Upper lobe of left lung (tissue), 6 donors: ENCODE results near the gene ARHGEF7. TPM values are rescaled to one million over a fixed set of nuclear protein-coding genes. Genes with fewer than 3 reads are reported as not detected.

ENCODE experiments used
- ATAC-seq, 2 donors: fragments of 200-7000 bp; cut with Tn5 transposase; one replicate each; pipeline ENCODE4 v1.9.1; 2022; ENCODE audit warnings: mild to moderate bottlenecking in 2 of 2, moderate library complexity in 2 of 2; ENCODE audit not compliant: low FRiP score in 2 of 2
- DNase-seq, 2 donors: peaks; one replicate each; pipeline ENCODE4 v3.0.0-alpha.2; 2019 to 2020
- H3K27ac ChIP-seq, 4 donors: fragments of 200-600 bp; sonication (generic); one replicate each; pipeline ENCODE4 v1.5.1; 2016 to 2019
- H3K27me3 ChIP-seq, 4 donors: fragments of 200-600 bp; sonication (generic); one replicate each; pipeline ENCODE4 v1.5.1; 2017 to 2019
- H3K36me3 ChIP-seq, 4 donors: fragments of 200-600 bp; sonication (generic); one replicate each; pipeline ENCODE4 v1.5.1; 2016 to 2019
- H3K4me1 ChIP-seq, 4 donors: fragments of 200-600 bp; sonication (generic); one replicate each; pipeline ENCODE4 v1.5.1; 2018 to 2019
- H3K4me3 ChIP-seq, 4 donors: fragments of 200-600 bp; sonication (generic); one replicate each; pipeline ENCODE4 v1.5.1; 2017 to 2019; ENCODE audit warnings: mild to moderate bottlenecking in 2 of 4, moderate library complexity in 1 of 4
- H3K9me3 ChIP-seq, 4 donors: fragments of 200-600 bp; sonication (generic); one replicate each; pipeline ENCODE4 v1.5.1; 2018 to 2019
- EP300 ChIP-seq, 4 donors: sonication (generic); formaldehyde crosslinking; IDR thresholded peaks; one replicate each; pipeline ENCODE4 v1.5.1; 2017; ENCODE audit warnings: antibody characterized with exemption in 4 of 4, control low read depth in 2 of 4
- POLR2A ChIP-seq, 4 donors: fragments of 450-650 bp; IDR thresholded peaks; one replicate each; pipeline ENCODE4 v1.5.1; 2016 to 2017; ENCODE audit warnings: antibody characterized with exemption in 4 of 4, mild to moderate bottlenecking in 2 of 4
- POLR2AphosphoS5 ChIP-seq, 2 donors: sonication (generic); formaldehyde crosslinking; IDR thresholded peaks; one replicate each; pipeline ENCODE4 v1.5.1; 2017; ENCODE audit warnings: antibody characterized with exemption in 2 of 2
- WGBS, 2 donors: methylation state at CpG; one replicate each; pipeline ENCODE4 v1.1.5; 2017 to 2018; 5-methylcytosine and 5-hydroxymethylcytosine counted together
- total RNA-seq, 6 donors: library from RNA; depleted of rRNA in 4 of 6; stranded (reverse); fragments of >200 nt in 4 of 6; gene quantifications; one replicate each; pipeline versions ENCODE4 v1.1.0 to v1.2.1, GENCODE V29; 2016 to 2021
- TF ChIP-seq, protein P1 (sequence below), 6 experiments: fragments of 450-650 bp in 4 of 6; fragments of 200-600 bp in 2 of 6; sonication (generic) in 2 of 6; IDR thresholded peaks; one replicate each; pipeline ENCODE4 v1.5.1; 2016 to 2019; ENCODE audit warnings: antibody characterized with exemption in 6 of 6
- donor health status: DM: no; HTN: no; CAD: no; lungs with moderate emphysema.
- donor health status: DM: no; HTN: yes; CAD: no; lungs with severe emphysema.

Gene ARHGEF7
- total RNA-seq, 6 donors from 2014 or later = 50.3 to 130 (median 67.4) TPM

DNA sequence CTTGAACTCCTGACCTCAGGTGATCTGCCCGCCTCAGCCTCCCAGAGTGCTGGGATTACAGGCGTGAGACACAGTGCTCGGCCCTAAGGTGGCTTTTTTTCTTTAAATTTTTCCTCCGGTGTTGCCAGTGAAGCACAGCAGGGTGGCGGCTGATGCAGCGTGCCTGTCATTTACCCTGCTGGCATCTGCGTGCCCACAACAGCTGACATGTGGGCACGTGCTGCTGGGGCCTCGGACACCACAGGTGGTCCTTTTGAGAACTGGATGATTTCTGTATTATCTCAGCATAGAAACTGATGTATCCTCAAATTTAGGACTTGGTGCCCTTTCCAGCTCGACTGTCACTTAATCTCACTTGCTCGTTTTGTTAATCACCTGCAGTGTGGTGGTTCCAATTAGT, 174.1 kb downstream of the ARHGEF7 start:
- Histone ChIP-seq H3K36me3 (peaks cover 48 to 100% (median 80%) of the 10 kb centered on the region in 4 donors), H3K4me1 (no peaks in the 10 kb centered on the region), H3K27ac (no peak overlapping the region), H3K27me3 (no peaks in the 10 kb centered on the region), H3K9me3 (no peaks in the 10 kb centered on the region), H3K4me3 (no peak overlapping the region)
- DNase-seq (no peak), ATAC-seq (no peak)
- TF ChIP-seq EP300 (IDR thresholded peaks at IDR 0.05) = no peak
- 94 to 96% methylated on average over 11 of the region's 11 CpGs for WGBS, 2 donors

DNA sequence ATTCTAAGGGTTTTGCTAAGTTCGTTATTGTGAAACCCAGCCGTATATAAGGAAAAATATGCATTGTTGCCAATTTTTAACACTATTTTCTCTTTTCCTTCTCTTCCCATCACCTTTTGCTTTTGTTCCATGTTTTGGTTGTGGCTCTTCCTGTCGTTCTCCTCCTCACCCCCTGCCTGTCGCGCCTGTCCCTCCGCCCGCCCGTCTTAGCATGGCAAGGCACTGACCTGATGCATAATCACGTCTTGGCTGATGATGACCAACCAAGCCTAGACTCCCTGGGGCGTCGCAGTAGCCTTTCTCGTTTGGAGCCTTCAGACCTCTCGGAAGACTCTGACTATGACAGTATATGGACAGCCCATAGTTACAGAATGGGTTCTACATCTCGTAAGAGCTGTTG, 176.8 kb downstream of the ARHGEF7 start:
- Histone ChIP-seq H3K4me1 (no peaks in the 10 kb centered on the region), H3K36me3 (peaks cover 26 to 99% (median 58%) of the 10 kb centered on the region in 4 donors), H3K4me3 (no peak overlapping the region), H3K27me3 (no peaks in the 10 kb centered on the region), H3K27ac (no peak overlapping the region), H3K9me3 (no peaks in the 10 kb centered on the region)
- TF ChIP-seq POLR2AphosphoS5 (IDR thresholded peaks at IDR 0.05) (no peak), POLR2A (IDR thresholded peaks at IDR 0.05) (no peak)
- no peak for ATAC-seq
- 92 to 96% methylated on average over 14 of the region's 14 CpGs for WGBS, 2 donors
- no peak for DNase-seq

DNA sequence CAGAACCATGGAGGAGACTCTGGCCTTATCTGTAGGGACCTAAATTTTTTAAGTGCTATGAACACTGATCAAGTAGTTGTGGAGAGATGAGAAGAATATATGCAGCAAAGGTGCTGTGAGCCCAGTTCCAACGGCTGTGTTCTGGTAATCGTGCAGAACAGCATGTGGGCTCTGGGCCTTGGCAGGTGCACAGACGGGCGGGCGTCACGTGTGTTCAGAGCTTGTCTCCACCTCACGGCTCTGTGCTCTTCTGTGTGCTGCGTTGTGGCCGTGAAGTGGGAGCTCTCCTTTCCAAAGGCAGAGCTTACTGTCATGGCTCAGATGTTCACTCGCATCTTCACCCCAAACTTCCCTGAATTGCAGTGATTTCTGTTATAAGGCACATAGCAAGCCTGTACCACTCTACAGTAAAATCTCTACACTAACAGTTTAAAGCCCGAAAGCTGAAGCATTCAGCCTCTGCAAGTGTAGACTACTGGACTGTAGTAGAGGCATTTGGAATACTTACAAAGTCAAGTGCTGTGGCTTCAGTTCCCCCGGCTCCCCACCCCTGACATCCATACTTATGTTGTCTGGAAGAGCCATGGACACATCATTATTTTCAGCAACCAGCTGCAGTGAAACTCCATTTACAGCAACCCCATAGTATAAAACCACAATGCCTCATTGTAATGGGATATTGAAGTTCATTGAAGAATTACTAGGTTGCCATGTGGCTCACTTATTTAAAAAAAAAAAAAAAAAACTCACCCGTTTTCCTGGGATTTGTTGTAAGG, 177.8 kb downstream of the ARHGEF7 start:
- H3K4me1 ChIP-seq = no peaks in the 10 kb centered on the region
- no peak for DNase-seq
- no peak for TF ChIP-seq EP300 (IDR thresholded peaks at IDR 0.05)
- TF ChIP-seq POLR2AphosphoS5 (IDR thresholded peaks at IDR 0.05) = no peak
- TF ChIP-seq, protein P1, sequence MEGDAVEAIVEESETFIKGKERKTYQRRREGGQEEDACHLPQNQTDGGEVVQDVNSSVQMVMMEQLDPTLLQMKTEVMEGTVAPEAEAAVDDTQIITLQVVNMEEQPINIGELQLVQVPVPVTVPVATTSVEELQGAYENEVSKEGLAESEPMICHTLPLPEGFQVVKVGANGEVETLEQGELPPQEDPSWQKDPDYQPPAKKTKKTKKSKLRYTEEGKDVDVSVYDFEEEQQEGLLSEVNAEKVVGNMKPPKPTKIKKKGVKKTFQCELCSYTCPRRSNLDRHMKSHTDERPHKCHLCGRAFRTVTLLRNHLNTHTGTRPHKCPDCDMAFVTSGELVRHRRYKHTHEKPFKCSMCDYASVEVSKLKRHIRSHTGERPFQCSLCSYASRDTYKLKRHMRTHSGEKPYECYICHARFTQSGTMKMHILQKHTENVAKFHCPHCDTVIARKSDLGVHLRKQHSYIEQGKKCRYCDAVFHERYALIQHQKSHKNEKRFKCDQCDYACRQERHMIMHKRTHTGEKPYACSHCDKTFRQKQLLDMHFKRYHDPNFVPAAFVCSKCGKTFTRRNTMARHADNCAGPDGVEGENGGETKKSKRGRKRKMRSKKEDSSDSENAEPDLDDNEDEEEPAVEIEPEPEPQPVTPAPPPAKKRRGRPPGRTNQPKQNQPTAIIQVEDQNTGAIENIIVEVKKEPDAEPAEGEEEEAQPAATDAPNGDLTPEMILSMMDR (IDR thresholded peaks at IDR 0.05) = no peak
- TF ChIP-seq POLR2A (IDR thresholded peaks at IDR 0.05) = no peak
- H3K27ac ChIP-seq = no peak overlapping the region
- ATAC-seq = no peak
- H3K4me3 ChIP-seq = no peak overlapping the region
- peaks cover 22 to 96% (median 50%) of the 10 kb centered on the region in 4 donors for H3K36me3 ChIP-seq
- WGBS, 2 donors = 94% methylated on average over 6 to 13 of the region's 13 CpGs
- no peaks in the 10 kb centered on the region for H3K9me3 ChIP-seq
- H3K27me3 ChIP-seq = no peaks in the 10 kb centered on the region

DNA sequence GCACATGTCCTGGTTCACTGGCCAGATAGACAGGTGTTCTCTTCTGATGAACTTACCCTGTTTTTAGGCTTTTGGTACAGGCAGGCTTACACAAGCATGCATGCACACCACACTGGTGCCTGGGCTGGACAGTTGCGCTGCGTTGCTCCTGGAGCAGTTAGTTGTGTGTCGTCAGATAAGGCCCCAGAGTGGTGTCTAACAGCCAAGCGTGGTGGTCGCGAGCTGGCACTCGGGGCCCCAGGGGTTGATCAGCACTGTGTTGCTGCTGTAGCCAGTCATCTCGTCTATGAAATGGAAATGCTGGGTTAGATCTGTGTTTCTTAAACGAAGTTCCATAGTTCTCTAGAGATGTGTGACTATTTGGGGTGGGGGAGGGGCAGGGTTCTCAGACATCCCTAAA, 180.8 kb downstream of the ARHGEF7 start:
- no peaks in the 10 kb centered on the region for H3K27me3 ChIP-seq
- DNase-seq = no peak
- no peaks in the 10 kb centered on the region for H3K9me3 ChIP-seq
- 82 to 90% methylated on average over 8 to 9 of the region's 9 CpGs for WGBS, 2 donors
- peaks cover 3 to 80% (median 42%) of the 10 kb centered on the region in 4 donors for H3K36me3 ChIP-seq
- no peak overlapping the region for H3K27ac ChIP-seq
- TF ChIP-seq POLR2AphosphoS5 (IDR thresholded peaks at IDR 0.05) = no peak
- TF ChIP-seq, protein P1 (IDR thresholded peaks at IDR 0.05) = no peak
- TF ChIP-seq EP300 (IDR thresholded peaks at IDR 0.05) = no peak
- TF ChIP-seq POLR2A (IDR thresholded peaks at IDR 0.05) = no peak
- ATAC-seq = no peak
- H3K4me1 ChIP-seq = no peaks in the 10 kb centered on the region
- H3K4me3 ChIP-seq = no peak overlapping the region

DNA sequence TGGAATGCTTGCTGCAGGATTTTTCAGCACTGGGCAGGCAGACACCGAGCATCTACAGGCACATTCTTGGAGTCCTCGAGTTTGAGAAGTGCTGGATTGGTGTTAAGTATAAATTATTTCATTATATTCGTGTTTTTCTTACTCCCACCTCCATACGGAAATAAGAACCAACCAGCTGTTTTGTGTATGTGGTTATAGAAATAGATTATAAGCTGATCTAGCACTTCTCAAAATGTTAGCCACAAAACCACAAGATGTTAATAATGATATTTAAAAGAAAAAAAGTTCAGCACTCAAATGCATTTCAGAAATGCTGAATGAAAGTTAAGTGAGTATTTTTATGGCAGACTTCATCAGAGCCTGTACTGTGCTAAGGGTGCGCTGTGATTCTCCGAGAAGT, 181.3 kb downstream of the ARHGEF7 start:
- ATAC-seq = no peak
- 68 to 82% methylated on average over 6 of the region's 6 CpGs for WGBS, 2 donors
- H3K27me3 ChIP-seq = no peaks in the 10 kb centered on the region
- DNase-seq = no peak
- TF ChIP-seq POLR2A (IDR thresholded peaks at IDR 0.05) = no peak
- TF ChIP-seq POLR2AphosphoS5 (IDR thresholded peaks at IDR 0.05) = no peak
- TF ChIP-seq, protein P1 (IDR thresholded peaks at IDR 0.05) = no peak
- TF ChIP-seq EP300 (IDR thresholded peaks at IDR 0.05) = no peak
- H3K27ac ChIP-seq = no peak overlapping the region
- H3K4me1 ChIP-seq = no peaks in the 10 kb centered on the region
- H3K4me3 ChIP-seq = no peak overlapping the region
- no peaks in the 10 kb centered on the region for H3K9me3 ChIP-seq
- peaks cover 0 to 80% (median 42%) of the 10 kb centered on the region in 4 donors for H3K36me3 ChIP-seq
